Tracheal epithelial cell (primary cell): ENCODE measurements around the gene A1BG. TPM values are rescaled to one million over a fixed set of nuclear protein-coding genes. Genes with fewer than 3 reads are reported as not detected.

Experiments used
- total RNA-seq: library from RNA; depleted of rRNA; stranded (reverse); fragments of >200 nt; gene quantifications from 2 replicates; pipeline ENCODE4 v1.2.1, GENCODE V29; 2014

A1BG gene, protein sequence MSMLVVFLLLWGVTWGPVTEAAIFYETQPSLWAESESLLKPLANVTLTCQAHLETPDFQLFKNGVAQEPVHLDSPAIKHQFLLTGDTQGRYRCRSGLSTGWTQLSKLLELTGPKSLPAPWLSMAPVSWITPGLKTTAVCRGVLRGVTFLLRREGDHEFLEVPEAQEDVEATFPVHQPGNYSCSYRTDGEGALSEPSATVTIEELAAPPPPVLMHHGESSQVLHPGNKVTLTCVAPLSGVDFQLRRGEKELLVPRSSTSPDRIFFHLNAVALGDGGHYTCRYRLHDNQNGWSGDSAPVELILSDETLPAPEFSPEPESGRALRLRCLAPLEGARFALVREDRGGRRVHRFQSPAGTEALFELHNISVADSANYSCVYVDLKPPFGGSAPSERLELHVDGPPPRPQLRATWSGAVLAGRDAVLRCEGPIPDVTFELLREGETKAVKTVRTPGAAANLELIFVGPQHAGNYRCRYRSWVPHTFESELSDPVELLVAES
- total RNA-seq = 4.8 TPM in 1 of 2 replicates, not detected in the other

GRCh38 chr19:58352760-58353671, at the start of gene A1BG:
Gene A1BG, minus strand, starts transcription at chr19:58353492. Its CDS starts 55 bp downstream, at chr19:58353437.

DNA sequence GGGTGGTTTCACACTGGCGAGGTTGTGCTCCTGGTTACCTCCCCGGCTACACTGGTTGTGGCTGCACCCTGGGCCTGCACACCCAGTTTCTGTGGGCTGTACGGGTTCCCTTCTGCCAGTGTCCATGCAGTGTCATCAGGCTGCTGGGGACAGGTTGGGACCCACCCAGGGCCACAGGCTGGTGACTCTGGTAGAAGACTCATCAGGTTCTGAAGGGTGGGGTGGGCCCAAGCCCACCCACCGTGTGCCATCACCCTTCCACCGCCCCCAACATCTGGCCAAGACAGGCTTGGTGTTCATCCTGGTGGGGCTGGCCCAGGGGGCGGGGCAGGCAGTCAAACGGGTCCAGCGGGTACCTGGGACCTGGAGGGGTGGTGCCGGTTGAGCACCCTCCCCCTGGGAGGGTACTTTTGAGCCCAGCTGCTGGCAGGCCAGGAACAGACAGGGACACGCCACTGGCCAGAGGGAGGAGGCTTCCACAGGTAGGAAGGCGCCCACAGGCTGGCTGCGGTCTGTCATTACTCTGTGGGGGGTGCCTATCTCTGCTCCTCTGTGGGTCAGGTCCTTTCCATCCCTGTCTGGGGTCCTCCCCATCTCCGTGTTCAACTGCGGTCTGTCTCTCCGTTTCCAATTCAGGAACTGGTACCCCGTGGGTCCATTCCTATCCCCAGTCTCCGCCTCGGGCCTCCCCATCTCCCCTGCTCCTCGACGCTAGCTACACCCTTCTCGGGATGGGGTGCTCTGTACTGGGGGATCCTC, 42.1 kb upstream of the A1BG start, which contains the start of gene RNF225:
Gene RNF225, plus strand, starts transcription at position 437 of the 759 bp plus-strand sequence. CDS start 434 bp downstream, outside the sequence.

DNA sequence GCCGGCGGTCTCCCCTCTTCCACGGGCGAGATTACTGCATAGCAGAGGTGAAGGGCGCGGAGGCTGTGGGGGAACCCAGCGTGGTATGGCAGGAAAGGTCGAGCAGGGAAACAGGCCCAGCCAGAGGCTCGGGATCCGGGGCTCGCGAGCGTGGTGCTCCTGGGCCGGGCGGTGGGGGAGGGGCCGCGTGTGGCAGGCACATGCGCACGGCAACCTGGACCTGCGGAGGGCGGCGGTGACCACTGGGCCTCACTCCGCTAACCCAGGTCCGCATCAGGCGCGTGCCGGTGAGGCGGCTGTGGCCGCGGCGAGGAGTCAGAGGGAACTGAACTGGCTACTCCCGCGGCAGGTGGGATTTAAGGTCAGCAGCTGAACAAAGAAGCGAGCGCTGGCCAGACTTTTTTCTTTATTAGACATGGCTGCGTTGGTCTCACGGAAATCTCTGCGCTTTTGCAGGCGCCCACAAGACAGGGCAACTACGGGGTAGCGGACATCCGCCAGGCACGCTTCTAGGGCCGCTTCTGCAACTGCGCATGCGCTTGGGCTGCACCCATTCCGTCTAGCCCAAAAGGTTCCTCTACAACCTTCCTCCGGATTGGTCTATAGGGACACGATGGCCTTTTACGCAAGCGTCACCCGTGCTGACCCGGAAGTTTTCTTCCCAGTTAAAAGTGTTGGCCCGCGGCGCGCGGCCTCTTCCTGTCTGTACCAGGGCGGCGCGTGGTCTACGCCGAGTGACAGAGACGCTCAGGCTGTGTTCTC, 33.5 kb upstream of the A1BG start, which contains the start of gene RPS5:
Gene RPS5, plus strand, starts transcription at position 694 of the 762 bp plus-strand sequence. CDS start 869 bp downstream, outside the sequence.

DNA sequence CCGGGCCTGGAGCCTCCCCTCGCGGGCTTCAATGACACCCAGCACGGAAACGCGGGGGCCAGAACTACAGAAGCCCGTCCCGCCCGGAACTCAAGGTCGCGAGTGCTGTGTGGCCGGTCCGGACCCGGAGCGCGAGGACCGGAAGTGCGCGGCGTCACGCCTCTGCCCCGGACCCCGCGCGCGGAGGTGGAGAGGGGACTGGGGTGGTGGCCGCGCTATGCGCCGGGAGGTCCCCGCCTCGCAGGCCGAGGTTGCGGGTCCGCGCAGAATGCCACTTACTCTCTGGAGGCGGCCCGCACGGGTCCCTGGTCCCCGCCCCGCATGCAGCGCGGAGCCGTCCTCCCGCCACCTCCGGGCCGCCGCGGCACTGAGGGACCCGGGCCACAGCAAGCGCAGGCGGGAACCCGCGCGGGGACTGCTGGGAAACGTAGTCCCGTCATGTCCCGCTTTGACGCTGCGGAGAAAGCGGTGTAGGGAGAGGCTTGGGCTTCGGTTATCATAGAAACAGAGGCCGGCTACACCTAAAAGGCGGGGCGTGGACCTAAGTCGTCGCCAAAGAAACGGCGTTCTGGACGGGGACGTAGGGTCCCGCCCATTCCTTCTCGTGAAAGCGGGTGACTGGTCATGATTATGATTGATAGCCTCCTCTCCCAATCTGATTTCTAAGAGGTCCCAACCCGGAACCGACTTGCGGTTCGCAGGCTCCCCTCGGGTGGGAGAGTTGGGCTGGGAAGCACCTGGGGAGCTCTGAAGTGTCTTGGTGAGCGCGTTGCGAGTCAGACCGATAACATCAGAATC, 27.6 kb upstream of the A1BG start, which contains the start of gene ZNF837:
Gene ZNF837, minus strand, starts transcription at position 369 of the 798 bp plus-strand sequence. CDS start 11,698 bp downstream, outside the sequence.

DNA sequence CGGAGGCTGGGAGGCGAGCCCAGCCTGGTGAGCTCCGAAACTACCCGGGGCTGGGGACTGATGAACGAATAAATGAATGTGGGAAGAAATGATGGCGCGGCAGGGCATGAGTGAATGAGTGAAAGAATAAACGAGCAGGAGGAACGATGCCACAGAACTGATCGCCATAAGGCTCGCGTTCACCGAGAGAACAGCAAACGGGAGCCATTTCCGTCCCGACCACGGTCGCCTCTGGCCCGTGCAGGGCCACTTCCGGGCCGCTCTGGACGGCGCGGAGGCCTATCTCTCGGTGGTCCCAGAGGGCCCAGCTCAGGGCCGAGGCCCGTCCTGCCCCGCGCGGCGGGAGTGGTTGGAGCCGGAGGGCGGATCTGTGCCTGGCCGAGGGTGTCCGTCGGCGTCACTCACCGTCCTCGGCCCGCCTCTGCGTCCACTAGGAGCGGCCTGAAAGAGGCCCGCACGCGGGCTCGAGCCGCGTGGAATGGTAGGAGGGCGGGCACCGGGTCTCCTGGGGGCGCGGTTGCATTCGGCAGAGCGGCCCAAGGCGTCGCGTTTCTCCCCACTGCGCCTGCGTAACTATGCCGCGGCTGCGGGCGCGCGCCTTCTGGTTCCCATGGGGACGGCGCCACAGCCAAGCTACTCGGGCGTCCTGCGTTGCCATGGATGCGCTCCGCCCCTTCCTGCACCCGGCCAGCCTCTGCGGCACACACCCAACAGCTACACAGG, 9.1 kb upstream of the A1BG start, which contains the start of gene ZNF497:
Gene ZNF497, minus strand, starts transcription at position 480 of the 723 bp plus-strand sequence. CDS start 5,116 bp downstream, outside the sequence.

DNA sequence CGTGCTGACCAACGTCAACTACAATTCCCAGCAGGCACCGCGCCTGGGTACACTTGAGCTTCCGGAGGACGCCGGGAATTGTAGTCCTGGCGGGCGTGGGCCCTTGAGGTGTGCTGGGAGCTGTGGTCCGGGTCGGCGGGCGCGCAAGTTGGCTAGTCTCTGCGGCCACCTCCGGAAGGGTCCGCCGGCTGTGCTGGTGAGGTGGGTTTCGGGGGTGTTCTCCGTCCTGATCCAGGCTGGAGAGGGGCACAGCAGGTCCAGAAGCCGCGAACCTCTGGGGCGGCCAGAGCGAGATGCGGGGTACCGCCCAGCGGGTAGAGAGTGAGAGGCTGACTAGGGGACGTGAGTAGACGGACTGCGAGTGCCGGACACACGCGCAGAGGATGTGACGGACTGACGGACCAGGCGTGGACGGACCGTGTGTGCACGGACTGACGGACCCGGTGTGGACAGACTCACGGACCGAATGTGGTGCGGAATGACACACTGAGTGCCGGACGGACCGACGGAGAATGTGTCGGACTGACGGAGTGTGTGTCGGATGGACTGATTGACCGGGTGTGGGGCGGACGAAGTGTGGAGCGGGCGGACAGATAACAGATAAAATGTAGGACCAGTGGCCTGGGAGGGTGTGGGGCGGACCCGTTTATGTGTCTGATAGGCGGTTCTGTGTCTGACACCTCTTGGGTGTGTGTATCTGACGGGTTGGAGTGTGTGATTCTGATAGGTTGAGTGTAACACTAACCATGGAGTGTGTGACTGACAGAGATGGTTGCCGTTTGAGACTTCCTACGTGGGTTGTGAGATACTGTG, 26.2 kb downstream of the A1BG start, which contains the start of gene ZSCAN22:
Gene ZSCAN22, plus strand, starts transcription at position 81 of the 813 bp plus-strand sequence. CDS start 7,809 bp downstream, outside the sequence.

DNA sequence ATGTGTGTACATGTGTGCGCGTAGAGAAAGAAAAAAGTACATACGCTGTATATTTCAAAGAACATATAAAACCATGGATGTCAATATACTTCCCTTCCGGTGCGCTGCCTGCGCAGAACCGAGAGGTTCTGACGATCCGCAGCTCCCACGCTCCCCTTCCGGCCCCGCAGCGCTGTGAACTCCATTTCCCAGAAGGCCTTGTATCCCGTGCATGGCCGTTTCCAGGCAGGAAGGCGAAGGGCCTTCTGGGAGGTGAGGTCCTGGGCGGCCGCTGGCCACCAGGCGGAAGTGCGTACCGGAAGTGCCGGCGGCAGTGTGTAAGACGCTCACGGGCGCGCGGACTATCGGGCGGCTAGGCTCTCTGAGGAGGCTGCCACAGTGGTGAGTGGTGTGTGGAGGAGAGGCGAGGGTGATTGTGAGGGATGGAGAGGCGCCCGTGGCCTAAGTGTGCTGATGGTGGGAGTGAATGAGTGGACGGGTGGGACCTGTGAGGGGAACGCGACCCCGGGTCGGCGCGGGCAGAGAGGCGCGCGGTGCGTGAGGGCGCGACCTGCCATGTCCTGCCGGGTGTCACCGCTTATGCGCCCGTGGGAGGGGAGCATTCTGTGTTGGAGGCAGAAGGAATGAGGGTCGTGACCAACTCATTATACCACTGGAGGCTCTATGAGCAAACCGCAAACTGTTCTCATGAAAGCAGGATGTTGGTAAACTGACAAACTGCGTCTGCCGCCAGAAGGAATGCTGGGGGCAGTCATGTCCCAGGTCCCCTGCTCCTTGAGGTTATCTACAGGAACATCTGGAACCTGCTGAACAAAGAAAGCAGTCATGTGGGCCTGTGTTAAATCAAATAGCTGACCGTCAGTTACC, 48.0 kb downstream of the A1BG start, which contains the start of gene ERVK3-1:
Gene ERVK3-1, plus strand, starts transcription at position 313 of the 867 bp plus-strand sequence. CDS start 6,792 bp downstream, outside the sequence.

Other genes starting within 250 kb of the A1BG start
- 10.1 and 13.6 TPM in 2 replicates for gene ZNF329, start 202.7 kb downstream of the A1BG start, total RNA-seq
- 25.8 and 30.3 TPM in 2 replicates for gene ZNF274, start 170.4 kb downstream of the A1BG start, total RNA-seq
- gene ZNF544, start 124.6 kb downstream of the A1BG start, total RNA-seq = 58.0 and 70.1 TPM in 2 replicates
- gene ZNF8, start 74.5 kb downstream of the A1BG start, total RNA-seq = 3.9 and 4.3 TPM in 2 replicates
- 25.8 and 30.4 TPM in 2 replicates for gene ERVK3-1, start 48.1 kb downstream of the A1BG start, total RNA-seq
- gene ZSCAN22, start 26.5 kb downstream of the A1BG start, total RNA-seq = 2.2 and 2.6 TPM in 2 replicates
- gene ZNF497, start 9.3 kb upstream of the A1BG start, total RNA-seq = 1.9 and 2.1 TPM in 2 replicates
- gene ZNF837, start 27.5 kb upstream of the A1BG start, total RNA-seq = 1.9 and 6.6 TPM in 2 replicates
- 3,310 and 4,284 TPM in 2 replicates for gene RPS5, start 33.8 kb upstream of the A1BG start, total RNA-seq
- gene RNF225, start 42.2 kb upstream of the A1BG start, total RNA-seq = 0.48 and 3.0 TPM in 2 replicates
- gene ZNF584, start 55.2 kb upstream of the A1BG start, total RNA-seq = 10.6 and 10.9 TPM in 2 replicates
- 4.0 and 5.5 TPM in 2 replicates for gene ZNF132, start 86.7 kb upstream of the A1BG start, total RNA-seq
- 8.1 and 10.4 TPM in 2 replicates for gene ZNF324B, start 98.1 kb upstream of the A1BG start, total RNA-seq
- gene ZNF324, start 113.6 kb upstream of the A1BG start, total RNA-seq = 8.3 and 15.4 TPM in 2 replicates
- gene ZNF446, start 122.9 kb upstream of the A1BG start, total RNA-seq = 4.3 and 4.7 TPM in 2 replicates
- 7.5 and 11.1 TPM in 2 replicates for gene SLC27A5, start 158.5 kb upstream of the A1BG start, total RNA-seq
- gene ZBTB45, start 166.3 kb upstream of the A1BG start, total RNA-seq = 3.6 and 4.7 TPM in 2 replicates
- 301 and 311 TPM in 2 replicates for gene TRIM28, start 190.6 kb upstream of the A1BG start, total RNA-seq
- gene CHMP2A, start 201.6 kb upstream of the A1BG start, total RNA-seq = 92.1 and 101 TPM in 2 replicates
- gene UBE2M, start 205.1 kb upstream of the A1BG start, total RNA-seq = 39.2 and 72.8 TPM in 2 replicates
- 9.9 and 19.0 TPM in 2 replicates for gene MZF1, start 219.8 kb upstream of the A1BG start, total RNA-seq